Muscle of leg (tissue), 11 donors: Measurements from ENCODE around the gene SNRPD3. TPM values are rescaled to one million over a fixed set of nuclear protein-coding genes. Genes with fewer than 3 reads are reported as not detected.

Experiments used
- DNase-seq: peaks from one replicate; pipeline ENCODE4 v3.0.0; 2013
- H3K27ac ChIP-seq: one replicate; pipeline ENCODE4 v1.5.1; 2013; ENCODE audit warnings: mild to moderate bottlenecking, low read length, control low read depth
- H3K27me3 ChIP-seq: one replicate; pipeline ENCODE4 v1.6.1; 2013; ENCODE audit warnings: low read length; ENCODE audit not compliant: control insufficient read depth, insufficient read depth
- H3K36me3 ChIP-seq: one replicate; pipeline ENCODE4 v1.6.1; 2013; ENCODE audit warnings: low read length; ENCODE audit not compliant: control insufficient read depth, insufficient read depth
- H3K4me1 ChIP-seq: one replicate; pipeline ENCODE4 v1.6.1; 2013; ENCODE audit warnings: low read length; ENCODE audit not compliant: control insufficient read depth, insufficient read depth
- H3K4me3 ChIP-seq: one replicate; pipeline ENCODE4 v1.5.1; 2013; ENCODE audit warnings: low read length, control low read depth
- H3K9me3 ChIP-seq: replicated peaks from 2 replicates; pipeline ENCODE4 v1.6.1; 2013; ENCODE audit warnings: low read depth, low read length; ENCODE audit not compliant: control insufficient read depth
- WGBS: methylation state at CpG from one replicate; pipeline ENCODE4 v1.1.5; 2013; ENCODE audit warnings: missing lambda C conversion rate; ENCODE audit not compliant: insufficient coverage; 5-methylcytosine and 5-hydroxymethylcytosine counted together
- polyA plus RNA-seq, 8 donors: library from polyadenylated mRNA; unstranded; fragments of 120-200 nt; gene quantifications; one replicate each; pipeline versions ENCODE4 v1.2.1 to v1.2.3, GENCODE V29; 2013; ENCODE audit warnings: inconsistent platforms in 1 of 8, low replicate concordance in 1 of 8; ENCODE audit not compliant: insufficient read length in 8 of 8, insufficient read depth in 1 of 8
- total RNA-seq: library from RNA; stranded (reverse); fragments of 120-200 nt; gene quantifications from one replicate; pipeline ENCODE4 v1.2.4, GENCODE V29; 2013

Gene SNRPD3
- total and polyA plus RNA-seq, 9 donors = 102 to 151 (median 120) TPM

GRCh38 chr22:24565077-24565476, 9.3 kb downstream of the SNRPD3 start:
- no peaks in the 10 kb centered on the region for H3K27me3 ChIP-seq
- H3K9me3 ChIP-seq = no peaks in the 10 kb centered on the region
- no peak overlapping the region for H3K27ac ChIP-seq
- H3K4me1 ChIP-seq = peaks cover 6% of the 10 kb centered on the region
- peaks cover 53% of the 10 kb centered on the region for H3K36me3 ChIP-seq
- WGBS = 100% methylated on average over 2 of the region's 2 CpGs
- no peak overlapping the region for H3K4me3 ChIP-seq
- DNase-seq = no peak

- Histone ChIP-seq H3K27ac (no peak overlapping the region), H3K27me3 (no peaks in the 10 kb centered on the region), H3K9me3 (no peaks in the 10 kb centered on the region), H3K4me3 (no peak overlapping the region), H3K36me3 (peaks cover 57% of the 10 kb centered on the region), H3K4me1 (peaks cover 6% of the 10 kb centered on the region)
- WGBS = 51% methylated on average over 6 of the region's 8 CpGs
- DNase-seq = no peak
Measured at GRCh38 chr22:24566899-24567511, 11.2 kb downstream of the SNRPD3 start.

GRCh38 chr22:24567668-24568067, 11.9 kb downstream of the SNRPD3 start:
- no peak for DNase-seq
- 83% methylated on average over 6 of the region's 10 CpGs for WGBS
- no peaks in the 10 kb centered on the region for H3K9me3 ChIP-seq
- peaks cover 64% of the 10 kb centered on the region for H3K36me3 ChIP-seq
- no peaks in the 10 kb centered on the region for H3K27me3 ChIP-seq
- no peak overlapping the region for H3K4me3 ChIP-seq
- H3K4me1 ChIP-seq = peaks cover 6% of the 10 kb centered on the region
- no peak overlapping the region for H3K27ac ChIP-seq

GRCh38 chr22:24571266-24571665, 15.5 kb downstream of the SNRPD3 start:
- Histone ChIP-seq H3K4me3 (no peak overlapping the region), H3K9me3 (no peaks in the 10 kb centered on the region), H3K4me1 (no peaks in the 10 kb centered on the region), H3K27ac (no peak overlapping the region), H3K36me3 (peaks cover 72% of the 10 kb centered on the region), H3K27me3 (no peaks in the 10 kb centered on the region)
- no peak for DNase-seq
- 94% methylated on average over 7 of the region's 7 CpGs for WGBS

GRCh38 chr22:24576778-24577177, 21.0 kb downstream of the SNRPD3 start:
- H3K4me1 ChIP-seq = no peaks in the 10 kb centered on the region
- no CpG with 5 or more reads among the region's 1 CpG for WGBS

GRCh38 chr22:24578355-24579257, 22.8 kb downstream of the SNRPD3 start:
- 80% methylated on average over 4 of the region's 8 CpGs for WGBS
- H3K4me3 ChIP-seq = no peak overlapping the region
- H3K27ac ChIP-seq = no peak overlapping the region
- peaks cover 7% of the 10 kb centered on the region for H3K4me1 ChIP-seq
- no peaks in the 10 kb centered on the region for H3K27me3 ChIP-seq
- no peaks in the 10 kb centered on the region for H3K9me3 ChIP-seq
- peaks cover 22% of the 10 kb centered on the region for H3K36me3 ChIP-seq
- no peak for DNase-seq

More at GRCh38 chr22:24576778-24577177, 21.0 kb downstream of the SNRPD3 start:
- Histone ChIP-seq H3K9me3 (no peaks in the 10 kb centered on the region), H3K27ac (no peak overlapping the region), H3K4me3 (no peak overlapping the region), H3K27me3 (no peaks in the 10 kb centered on the region), H3K36me3 (peaks cover 38% of the 10 kb centered on the region)
- DNase-seq = no peak

GRCh38 chr22:24579258-24579601, 23.4 kb downstream of the SNRPD3 start:
- Histone ChIP-seq H3K27me3 (no peaks in the 10 kb centered on the region), H3K27ac (no peak overlapping the region), H3K36me3 (peaks cover 16% of the 10 kb centered on the region), H3K4me3 (no peak overlapping the region), H3K4me1 (peaks cover 13% of the 10 kb centered on the region), H3K9me3 (no peaks in the 10 kb centered on the region)
- WGBS = no CpG with 5 or more reads among the region's 1 CpG
- DNase-seq = no peak

GRCh38 chr22:24580276-24580675, 24.5 kb downstream of the SNRPD3 start:
- no peaks in the 10 kb centered on the region for H3K9me3 ChIP-seq
- H3K36me3 ChIP-seq = peaks cover 16% of the 10 kb centered on the region
- H3K27ac ChIP-seq = no peak overlapping the region
- peaks cover 19% of the 10 kb centered on the region for H3K4me1 ChIP-seq
- no peak for DNase-seq
- no peaks in the 10 kb centered on the region for H3K27me3 ChIP-seq
- no peak overlapping the region for H3K4me3 ChIP-seq
- WGBS = no CpG with 5 or more reads among the region's 2 CpGs

GRCh38 chr22:24582056-24582814, 26.4 kb downstream of the SNRPD3 start:
- Histone ChIP-seq H3K27me3 (no peaks in the 10 kb centered on the region), H3K4me3 (no peak overlapping the region), H3K36me3 (peaks cover 22% of the 10 kb centered on the region), H3K9me3 (no peaks in the 10 kb centered on the region), H3K27ac (no peak overlapping the region), H3K4me1 (peaks cover 19% of the 10 kb centered on the region)
- WGBS = 83% methylated on average over 10 of the region's 12 CpGs
- no peak for DNase-seq
